NCI-H69 (cell line): ENCODE data around the gene NEK10.
"Not testable (repeated sequence)": the region's sequence is repeated elsewhere in the genome, so short reads cannot be mapped to it uniquely, and the experiment has no call there.

ENCODE experiments used
- DNase-seq: peaks from one replicate; lab custom pipeline; 2025; lab: John Stamatoyannopoulos, UW

The NEK10 gene

GRCh38 chr3:27352047-27352446, 17.1 kb downstream of the NEK10 start:
- DNase-seq, result peak; percentile 69

GRCh38 chr3:27349832-27350231, 19.4 kb downstream of the NEK10 start:
- peak; percentile 74 for DNase-seq

GRCh38 chr3:27345959-27346865, 23.0 kb downstream of the NEK10 start:
- DNase-seq, result peak; percentile 5

GRCh38 chr3:27345493-27345892, 23.7 kb downstream of the NEK10 start:
- peak; percentile 20 for DNase-seq

GRCh38 chr3:27345045-27345444, 24.1 kb downstream of the NEK10 start:
- DNase-seq, result no peak

GRCh38 chr3:27344192-27344591, 25.0 kb downstream of the NEK10 start:
- no peak for DNase-seq

GRCh38 chr3:27342267-27342666, 26.9 kb downstream of the NEK10 start:
- no peak for DNase-seq

GRCh38 chr3:27340534-27340933, 28.6 kb downstream of the NEK10 start:
- DNase-seq, result no peak

- no peak for DNase-seq
These were observed 33.6 kb downstream of the NEK10 start for GRCh38 chr3:27335571-27335970.

GRCh38 chr3:27333843-27334242, 35.3 kb downstream of the NEK10 start:
- DNase-seq, result no peak

- not testable (repeated sequence) for DNase-seq
These were observed 40.0 kb downstream of the NEK10 start for GRCh38 chr3:27328982-27329762.

GRCh38 chr3:27326629-27327545, 42.3 kb downstream of the NEK10 start:
- peak; percentile 10 for DNase-seq

- DNase-seq, result peak; percentile 24
These were observed 43.0 kb downstream of the NEK10 start for GRCh38 chr3:27326202-27326601.

- no peak for DNase-seq
These were observed 43.8 kb downstream of the NEK10 start for GRCh38 chr3:27325419-27325818.

GRCh38 chr3:27324686-27325085, 44.5 kb downstream of the NEK10 start:
- DNase-seq, result no peak

GRCh38 chr3:27323087-27323570, 46.1 kb downstream of the NEK10 start:
- DNase-seq, result no peak

- DNase-seq, result no peak
These were observed 46.5 kb downstream of the NEK10 start for GRCh38 chr3:27322634-27323033.

GRCh38 chr3:27319847-27320526, 49.2 kb downstream of the NEK10 start:
- no peak for DNase-seq

GRCh38 chr3:27319304-27319703, 49.9 kb downstream of the NEK10 start:
- DNase-seq, result no peak

- no peak for DNase-seq
These were observed 52.1 kb downstream of the NEK10 start for GRCh38 chr3:27317096-27317495.

GRCh38 chr3:27315003-27315402, 54.2 kb downstream of the NEK10 start:
- DNase-seq, result no peak
